ENCODE results near the gene PLEKHJ1.

- TF ChIP-seq CTCF (IDR thresholded peaks at IDR 0.05; ENCODE audit: low read depth, low read length) (no peak), EZH2phosphoT487 (IDR thresholded peaks at IDR 0.05; ENCODE audit: low read depth) (no peak)
These were observed 7.9 kb upstream of the PLEKHJ1 start for GRCh38 chr19:2244125-2244411.
